GM12891 (cell line): ENCODE data around the gene ZNF701.
"Not testable (repeated sequence)": the region's sequence is repeated elsewhere in the genome, so short reads cannot be mapped to it uniquely, and the experiment has no call there.

Source experiments
- DNase-seq: peaks from one replicate; pipeline ENCODE4 v3.0.0; 2011; ENCODE audit warnings: low spot score; ENCODE audit not compliant: insufficient read length
- FAIRE-seq: peaks from 2 replicates; lab custom pipeline; 2011; peaks lifted over from hg19 to GRCh38; lab: Jason Lieb, UNC
- PAX5 ChIP-seq: IDR thresholded peaks from 2 replicates; pipeline ENCODE4 v1.6.1; 2011; ENCODE audit warnings: low read length, moderate library complexity, mild to moderate bottlenecking; ENCODE audit not compliant: insufficient read depth, severe bottlenecking
- POLR2A ChIP-seq: IDR thresholded peaks from 2 replicates; pipeline ENCODE4 v1.6.1; 2011; ENCODE audit warnings: low read depth, low read length, control low read depth
- POLR2AphosphoS5 ChIP-seq: IDR thresholded peaks from 2 replicates; pipeline ENCODE4 v1.6.1; 2011; ENCODE audit warnings: low read depth, low read length, control low read depth
- POU2F2 ChIP-seq: IDR thresholded peaks from 2 replicates; pipeline ENCODE4 v1.6.1; 2011; ENCODE audit warnings: low read depth, mild to moderate bottlenecking, control low read depth, low read length, moderate library complexity
- SPI1 ChIP-seq: IDR thresholded peaks from 2 replicates; pipeline ENCODE4 v1.6.1; 2011; ENCODE audit warnings: low read depth, low read length, control low read depth
- TAF1 ChIP-seq: IDR thresholded peaks from 2 replicates; pipeline ENCODE4 v1.6.1; 2011; ENCODE audit warnings: low read depth, low read length, control low read depth

Gene ZNF701

GRCh38 chr19:52602941-52603340, 32.9 kb downstream of the ZNF701 start:
- FAIRE-seq (no peak), DNase-seq (no peak)
- TF ChIP-seq TAF1: no peak
- no peak for TF ChIP-seq PAX5
- no peak for TF ChIP-seq POLR2AphosphoS5
- no peak for TF ChIP-seq POLR2A
- no peak for TF ChIP-seq POU2F2
- TF ChIP-seq SPI1: no peak

- no peak for DNase-seq
- FAIRE-seq: no peak
- TF ChIP-seq TAF1 (no peak), POLR2A (no peak), POU2F2 (no peak), PAX5 (no peak), POLR2AphosphoS5 (no peak), SPI1 (no peak)
Observed at GRCh38 chr19:52603558-52604207, 33.6 kb downstream of the ZNF701 start.

- DNase-seq (no peak), FAIRE-seq (no peak)
- TF ChIP-seq PAX5: no peak
- TF ChIP-seq SPI1: no peak
- TF ChIP-seq TAF1: no peak
- TF ChIP-seq POLR2AphosphoS5: no peak
- TF ChIP-seq POLR2A: no peak
- TF ChIP-seq POU2F2: no peak
Observed at GRCh38 chr19:52613299-52613906, 43.3 kb downstream of the ZNF701 start.

- DNase-seq (no peak), FAIRE-seq (no peak)
- TF ChIP-seq TAF1: no peak
- no peak for TF ChIP-seq POLR2A
- no peak for TF ChIP-seq PAX5
- no peak for TF ChIP-seq SPI1
- no peak for TF ChIP-seq POU2F2
- TF ChIP-seq POLR2AphosphoS5: no peak
Observed at GRCh38 chr19:52621376-52621775, 51.3 kb downstream of the ZNF701 start.

- no peak for FAIRE-seq
- no peak for DNase-seq
- no peak for TF ChIP-seq POLR2AphosphoS5
- no peak for TF ChIP-seq POLR2A
- no peak for TF ChIP-seq POU2F2
- TF ChIP-seq TAF1: no peak
- no peak for TF ChIP-seq SPI1
- TF ChIP-seq PAX5: no peak
Observed at GRCh38 chr19:52622261-52622660, 52.2 kb downstream of the ZNF701 start.

GRCh38 chr19:52626915-52627314, 56.8 kb downstream of the ZNF701 start:
- TF ChIP-seq TAF1: no peak
- TF ChIP-seq SPI1: no peak
- TF ChIP-seq POLR2A: no peak
- TF ChIP-seq POU2F2: no peak
- no peak for TF ChIP-seq PAX5
- TF ChIP-seq POLR2AphosphoS5: no peak
- FAIRE-seq (no peak), DNase-seq (no peak)

GRCh38 chr19:52627441-52627840, 57.4 kb downstream of the ZNF701 start:
- FAIRE-seq, DNase-seq: not testable (repeated sequence)

GRCh38 chr19:52635786-52636570, 65.9 kb downstream of the ZNF701 start:
- TF ChIP-seq SPI1: no peak
- no peak for TF ChIP-seq POU2F2
- TF ChIP-seq PAX5: no peak
- TF ChIP-seq TAF1: no peak
- TF ChIP-seq POLR2AphosphoS5: no peak
- TF ChIP-seq POLR2A: no peak
- FAIRE-seq (no peak), DNase-seq (no peak)
